Measurements from ENCODE around the gene GALNTL6. TPM values are rescaled to one million over a fixed set of nuclear protein-coding genes. Genes with fewer than 3 reads are reported as not detected.

GALNTL6 gene
- total RNA-seq, 2 donors from 2014 or later = 0.71 TPM; not detected in 1

GRCh38 chr4:172127168-172127567, 314.0 kb downstream of the GALNTL6 start:
- Histone ChIP-seq H3K4me3 (ENCODE audit: low read length) (no peak overlapping the region), H3K4me1 (ENCODE audit: control insufficient read depth, insufficient read depth, low read length) (peaks cover 8% of the 10 kb centered on the region), H3K27me3 (ENCODE audit: control insufficient read depth, insufficient read depth, low read length, poor library complexity, severe bottlenecking) (no peaks in the 10 kb centered on the region), H3K9me3 (ENCODE audit: control insufficient read depth, low read length) (no peaks in the 10 kb centered on the region), H3K36me3 (ENCODE audit: control insufficient read depth, insufficient read depth, low read length) (no peaks in the 10 kb centered on the region), H3K27ac (ENCODE audit: low read depth, low read length) (no peak overlapping the region), H3K9ac (ENCODE audit: extremely low read depth, low read length, poor library complexity, severe bottlenecking) (no peak overlapping the region)
- Mint-ChIP-seq H3K4me1 (peaks cover 9% of the 10 kb centered on the region), H3K36me3 (ENCODE audit: low read depth) (no peaks in the 10 kb centered on the region), H3K27me3 (ENCODE audit: insufficient read depth) (no peaks in the 10 kb centered on the region), H3K27ac (no peak overlapping the region), H3K9me3 (no peaks in the 10 kb centered on the region), H3K4me3 (no peak overlapping the region)
- WGBS, 2 experiments (ENCODE audit: insufficient coverage in 1 of 2, insufficient read length in 1 of 2) = 98 to 100% methylated on average over 2 to 4 of the region's 4 CpGs
- TF ChIP-seq, protein P1, sequence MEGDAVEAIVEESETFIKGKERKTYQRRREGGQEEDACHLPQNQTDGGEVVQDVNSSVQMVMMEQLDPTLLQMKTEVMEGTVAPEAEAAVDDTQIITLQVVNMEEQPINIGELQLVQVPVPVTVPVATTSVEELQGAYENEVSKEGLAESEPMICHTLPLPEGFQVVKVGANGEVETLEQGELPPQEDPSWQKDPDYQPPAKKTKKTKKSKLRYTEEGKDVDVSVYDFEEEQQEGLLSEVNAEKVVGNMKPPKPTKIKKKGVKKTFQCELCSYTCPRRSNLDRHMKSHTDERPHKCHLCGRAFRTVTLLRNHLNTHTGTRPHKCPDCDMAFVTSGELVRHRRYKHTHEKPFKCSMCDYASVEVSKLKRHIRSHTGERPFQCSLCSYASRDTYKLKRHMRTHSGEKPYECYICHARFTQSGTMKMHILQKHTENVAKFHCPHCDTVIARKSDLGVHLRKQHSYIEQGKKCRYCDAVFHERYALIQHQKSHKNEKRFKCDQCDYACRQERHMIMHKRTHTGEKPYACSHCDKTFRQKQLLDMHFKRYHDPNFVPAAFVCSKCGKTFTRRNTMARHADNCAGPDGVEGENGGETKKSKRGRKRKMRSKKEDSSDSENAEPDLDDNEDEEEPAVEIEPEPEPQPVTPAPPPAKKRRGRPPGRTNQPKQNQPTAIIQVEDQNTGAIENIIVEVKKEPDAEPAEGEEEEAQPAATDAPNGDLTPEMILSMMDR (conservative IDR thresholded peaks at IDR 0.05) = no peak
- no peak for DNase-seq

DNA sequence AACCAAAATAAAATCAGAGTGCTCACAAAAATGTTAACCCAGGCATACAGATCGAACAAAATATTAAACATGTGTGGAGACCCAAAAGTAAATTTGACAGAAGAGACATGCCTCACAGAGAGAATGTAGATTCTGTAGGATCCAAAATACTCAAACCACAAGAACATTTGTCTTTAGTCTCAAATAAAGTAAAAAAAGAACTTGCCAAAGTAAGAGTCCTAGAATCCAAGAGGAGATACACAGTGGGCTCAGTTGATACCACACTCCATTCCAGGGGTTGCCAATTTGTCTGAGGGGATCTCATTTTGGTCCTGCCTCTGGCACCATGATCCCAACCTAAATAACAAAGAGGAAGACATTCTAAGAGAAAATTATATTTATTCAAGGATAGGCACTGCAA, 316.4 kb downstream of the GALNTL6 start:
- WGBS, 2 experiments (ENCODE audit: insufficient coverage in 1 of 2, insufficient read length in 1 of 2) = 92 to 100% methylated on average over 1 of the region's 1 CpG

DNA sequence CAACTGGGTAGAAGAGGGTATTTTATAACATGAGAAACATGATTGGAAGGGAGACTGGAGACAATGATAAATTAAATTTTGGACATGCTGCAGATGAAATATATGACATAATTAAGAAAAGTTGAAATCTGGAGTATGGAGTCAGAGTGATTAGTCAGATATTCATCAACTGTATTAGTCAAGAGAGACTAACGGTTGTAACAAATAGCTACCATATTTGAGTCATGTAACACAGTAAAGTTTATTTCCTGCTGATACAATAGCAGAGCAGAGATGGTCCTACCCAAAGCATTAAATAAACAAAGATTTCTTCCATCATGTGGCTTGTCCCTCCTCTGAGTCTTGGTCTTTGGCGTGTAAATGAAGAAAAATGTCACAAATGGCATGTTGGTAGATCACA, 321.3 kb downstream of the GALNTL6 start:
- Mint-ChIP-seq H3K27ac (no peak overlapping the region), H3K9me3 (no peaks in the 10 kb centered on the region), H3K4me1 (peaks cover 4% of the 10 kb centered on the region), H3K4me3 (no peak overlapping the region), H3K36me3 (ENCODE audit: low read depth) (no peaks in the 10 kb centered on the region), H3K27me3 (ENCODE audit: insufficient read depth) (no peaks in the 10 kb centered on the region)
- WGBS, 2 experiments (ENCODE audit: insufficient coverage in 1 of 2, insufficient read length in 1 of 2) = 100% methylated on average over 2 of the region's 2 CpGs
- TF ChIP-seq, protein P1 (conservative IDR thresholded peaks at IDR 0.05) = no peak
- Histone ChIP-seq H3K27ac (ENCODE audit: low read depth, low read length) (no peak overlapping the region), H3K4me1 (ENCODE audit: control insufficient read depth, insufficient read depth, low read length) (no peaks in the 10 kb centered on the region), H3K9ac (ENCODE audit: extremely low read depth, low read length, poor library complexity, severe bottlenecking) (no peak overlapping the region), H3K36me3 (ENCODE audit: control insufficient read depth, insufficient read depth, low read length) (no peaks in the 10 kb centered on the region), H3K4me3 (ENCODE audit: low read length) (no peak overlapping the region), H3K27me3 (ENCODE audit: control insufficient read depth, insufficient read depth, low read length, poor library complexity, severe bottlenecking) (no peaks in the 10 kb centered on the region), H3K9me3 (ENCODE audit: control insufficient read depth, low read length) (no peaks in the 10 kb centered on the region)
- no peak for DNase-seq

More for the DNA sequence above, 316.4 kb downstream of the GALNTL6 start:
- Mint-ChIP-seq H3K27me3 (ENCODE audit: insufficient read depth) (no peaks in the 10 kb centered on the region), H3K4me1 (peaks cover 9% of the 10 kb centered on the region), H3K27ac (peak overlapping the region; percentile 0), H3K36me3 (ENCODE audit: low read depth) (no peaks in the 10 kb centered on the region), H3K9me3 (no peaks in the 10 kb centered on the region), H3K4me3 (no peak overlapping the region)
- Histone ChIP-seq H3K27me3 (ENCODE audit: control insufficient read depth, insufficient read depth, low read length, poor library complexity, severe bottlenecking) (no peaks in the 10 kb centered on the region), H3K9me3 (ENCODE audit: control insufficient read depth, low read length) (no peaks in the 10 kb centered on the region), H3K36me3 (ENCODE audit: control insufficient read depth, insufficient read depth, low read length) (no peaks in the 10 kb centered on the region), H3K27ac (ENCODE audit: low read depth, low read length) (no peak overlapping the region), H3K4me1 (ENCODE audit: control insufficient read depth, insufficient read depth, low read length) (peaks cover 8% of the 10 kb centered on the region), H3K4me3 (ENCODE audit: low read length) (no peak overlapping the region), H3K9ac (ENCODE audit: extremely low read depth, low read length, poor library complexity, severe bottlenecking) (no peak overlapping the region)
- DNase-seq = no peak
- TF ChIP-seq, protein P1 (conservative IDR thresholded peaks at IDR 0.05) = no peak

Measured in endodermal cell (in vitro differentiated cells).